HK-2 (cell line): Measurements from ENCODE around the gene ADAMTS7.
"Not testable (repeated sequence)": the region's sequence is repeated elsewhere in the genome, so short reads cannot be mapped to it uniquely, and the experiment has no call there.

Source experiments
- DNase-seq: peaks from one replicate; pipeline ENCODE4 v3.0.0-alpha.2; 2018; ENCODE audit not compliant: unreplicated experiment

The ADAMTS7 gene

DNA sequence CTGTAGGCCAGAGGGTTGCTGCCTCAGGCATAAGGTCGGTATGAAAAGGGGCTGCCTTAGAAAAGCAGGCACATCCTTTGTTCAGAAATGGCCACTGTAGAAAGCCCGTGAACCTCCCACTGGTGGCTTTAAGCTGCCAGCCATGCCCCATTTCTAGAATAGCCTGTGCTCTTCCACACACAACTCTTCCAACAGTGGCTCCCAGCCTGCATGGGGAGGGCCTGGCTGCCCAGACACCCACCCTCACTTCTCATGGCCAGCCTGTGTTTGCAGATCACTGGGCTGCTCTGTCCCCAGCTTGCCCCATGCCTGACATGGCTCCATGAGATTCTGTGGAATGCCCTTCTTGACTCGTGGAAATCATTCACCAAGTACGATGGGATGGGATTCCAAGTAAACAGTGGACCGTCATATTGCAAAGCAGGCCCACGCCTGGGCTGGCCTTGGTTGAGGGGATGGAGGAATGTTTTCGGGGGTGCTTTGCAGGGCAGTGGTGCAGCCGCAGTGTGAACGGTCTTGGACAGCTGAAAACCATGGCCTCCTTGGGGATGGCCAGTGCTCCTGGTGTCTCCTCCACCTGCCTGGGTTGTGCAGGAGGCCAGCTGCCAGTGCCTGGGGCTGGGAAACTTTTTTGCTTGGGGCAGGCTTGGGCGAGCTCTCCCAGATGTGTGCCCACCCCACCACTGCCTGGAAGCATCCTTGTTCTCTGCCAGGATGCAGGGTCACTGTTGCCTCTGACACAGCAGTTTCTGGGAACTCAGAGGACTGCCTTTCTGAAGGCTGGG is 57.3 kb downstream of the ADAMTS7 start:
- DNase-seq = not testable (repeated sequence)

DNA sequence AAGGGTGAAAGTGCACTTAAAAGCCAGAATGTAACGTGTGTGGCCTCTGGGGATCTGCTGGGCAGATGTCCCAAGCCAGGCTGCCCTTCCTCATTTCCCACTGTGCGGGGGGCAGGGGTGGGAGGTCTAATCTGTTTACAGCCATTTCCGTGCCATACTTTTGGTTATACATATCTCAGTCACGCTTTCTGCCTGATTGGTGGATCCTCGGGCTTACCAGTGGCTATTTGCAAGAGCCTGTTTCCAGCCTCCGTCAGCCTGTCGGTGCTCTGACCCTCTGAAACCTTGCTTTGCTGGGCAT is 58.0 kb downstream of the ADAMTS7 start:
- not testable (repeated sequence) for DNase-seq

DNA sequence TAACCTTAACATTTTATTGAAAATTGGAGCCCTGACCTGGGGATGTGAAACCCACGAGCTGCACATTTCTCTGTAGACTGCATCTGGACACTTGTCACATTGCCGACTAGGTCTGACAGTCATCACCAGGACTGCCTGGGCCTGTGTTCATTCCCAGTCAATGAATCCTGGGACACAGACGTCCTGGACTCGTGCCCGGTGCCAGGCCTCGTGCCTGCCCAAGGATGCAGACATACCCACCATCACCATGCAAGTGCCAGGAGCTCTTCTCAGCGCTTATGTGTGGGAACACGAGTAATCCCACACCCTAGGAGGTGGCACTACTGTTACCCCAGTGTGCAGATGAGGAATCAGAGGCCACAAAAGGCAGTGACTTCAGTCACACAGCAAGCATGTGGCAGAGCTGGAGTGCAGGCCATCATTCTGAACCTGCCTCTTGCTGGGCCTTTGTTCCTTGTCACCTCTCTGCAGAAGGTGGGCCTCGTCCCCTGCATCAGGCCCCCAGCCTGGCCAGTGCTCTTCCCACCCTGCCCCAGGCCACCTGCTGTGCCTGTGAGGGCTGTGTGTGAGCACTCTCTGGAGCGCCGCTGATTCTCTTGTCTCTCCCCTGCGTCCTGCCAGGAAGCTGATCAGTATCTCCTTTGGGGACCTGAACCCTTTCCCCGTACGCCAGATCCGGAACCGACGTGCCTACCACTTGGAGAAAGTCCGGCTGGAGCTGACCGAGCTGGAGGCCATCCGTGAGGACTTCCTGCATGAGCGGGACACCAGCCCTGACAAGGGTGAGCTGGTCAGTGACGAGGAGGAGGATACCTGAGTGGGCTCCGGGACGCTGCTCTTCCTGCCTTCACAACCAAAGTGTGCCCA is 58.5 kb downstream of the ADAMTS7 start:
- DNase-seq = no peak

DNA sequence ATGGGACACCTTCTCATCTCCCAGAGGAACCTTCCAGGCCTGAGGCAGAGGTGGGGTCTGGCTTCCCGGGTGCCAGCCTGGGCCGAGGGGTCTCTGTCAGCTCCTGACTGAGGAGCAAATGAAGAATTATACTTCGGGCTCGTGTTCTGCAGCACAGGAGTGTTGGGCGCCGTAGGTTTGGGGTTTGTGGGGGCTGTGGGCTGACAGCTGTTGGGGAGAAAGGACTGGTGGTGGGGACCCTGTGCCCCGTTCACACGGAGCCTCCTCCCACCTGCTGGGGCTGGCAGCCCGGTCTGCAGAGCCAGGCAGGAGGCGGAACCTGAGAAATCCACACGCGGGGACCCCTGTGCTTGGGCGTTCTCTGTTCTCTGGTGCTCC is 59.7 kb downstream of the ADAMTS7 start:
- no peak for DNase-seq

DNA sequence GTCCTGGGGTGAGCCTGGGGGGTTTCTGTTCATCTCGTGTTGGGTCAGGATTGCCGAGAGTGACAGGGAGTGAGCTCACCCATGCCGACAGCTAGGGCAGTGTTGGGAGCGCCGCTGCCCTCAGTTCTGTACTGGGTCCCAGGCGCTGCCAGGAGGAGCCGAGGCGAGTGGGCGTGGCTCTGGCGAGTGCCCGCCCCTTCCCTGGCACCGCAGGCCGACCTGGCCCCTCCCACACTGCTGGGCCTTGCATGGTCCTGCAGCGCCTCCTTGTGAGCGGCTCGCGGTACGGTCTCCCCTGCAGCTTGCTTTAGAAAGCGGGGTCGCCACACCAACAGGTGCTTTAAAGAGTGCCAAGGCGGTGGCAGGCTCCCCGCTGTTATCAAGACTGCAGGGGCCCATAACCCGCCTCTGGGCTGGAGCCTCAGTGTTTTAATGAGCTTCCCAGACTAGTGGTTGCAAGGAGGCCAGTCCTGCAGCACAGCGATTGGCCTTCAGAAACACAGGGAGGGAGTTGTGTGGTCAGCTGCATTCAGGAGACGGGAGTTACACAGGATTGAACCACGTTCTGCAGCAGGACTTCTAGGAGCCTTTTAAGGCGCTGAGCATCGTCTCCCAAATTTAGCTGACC is 60.2 kb downstream of the ADAMTS7 start:
- peak; percentile 74 for DNase-seq

DNA sequence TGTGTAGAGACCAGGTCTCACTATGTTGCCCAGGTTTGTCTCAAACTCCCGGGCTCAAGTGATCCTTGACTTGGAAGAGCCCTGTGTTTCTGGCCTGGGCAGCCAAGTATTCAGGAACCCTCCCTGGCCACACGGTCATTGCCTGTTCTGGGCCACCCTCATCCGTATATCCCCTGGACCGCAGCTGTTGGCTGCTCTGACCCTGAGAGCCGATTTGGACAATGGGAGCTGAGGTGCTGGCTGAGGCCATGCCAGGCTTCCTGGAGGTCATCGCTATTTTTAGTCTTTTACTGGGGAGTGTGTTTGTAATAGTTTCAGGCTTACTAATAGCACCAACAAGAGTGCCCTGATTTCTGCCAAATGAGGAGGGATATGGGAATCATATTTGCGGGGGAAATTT is 60.7 kb downstream of the ADAMTS7 start:
- no peak for DNase-seq

DNA sequence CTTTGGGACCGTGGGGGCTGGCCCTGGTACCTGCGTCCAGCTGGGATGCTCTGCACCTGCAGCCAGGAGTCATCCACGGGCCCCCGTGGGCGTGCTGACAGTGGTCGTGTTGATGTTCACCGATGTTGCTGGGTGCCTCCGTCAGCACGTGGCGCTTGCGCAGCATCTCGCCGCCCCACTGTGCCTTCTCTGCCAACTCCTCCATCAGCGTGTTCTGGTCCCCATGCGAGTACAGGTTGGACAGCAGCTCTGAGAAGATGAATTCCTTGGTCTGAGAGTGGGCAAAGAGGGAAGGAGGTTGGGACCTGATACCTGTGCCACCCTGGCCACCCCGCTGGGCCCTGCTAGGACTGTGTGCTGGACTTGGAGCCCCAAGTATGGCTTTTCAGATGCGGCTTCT is 61.4 kb downstream of the ADAMTS7 start:
- no peak for DNase-seq

DNA sequence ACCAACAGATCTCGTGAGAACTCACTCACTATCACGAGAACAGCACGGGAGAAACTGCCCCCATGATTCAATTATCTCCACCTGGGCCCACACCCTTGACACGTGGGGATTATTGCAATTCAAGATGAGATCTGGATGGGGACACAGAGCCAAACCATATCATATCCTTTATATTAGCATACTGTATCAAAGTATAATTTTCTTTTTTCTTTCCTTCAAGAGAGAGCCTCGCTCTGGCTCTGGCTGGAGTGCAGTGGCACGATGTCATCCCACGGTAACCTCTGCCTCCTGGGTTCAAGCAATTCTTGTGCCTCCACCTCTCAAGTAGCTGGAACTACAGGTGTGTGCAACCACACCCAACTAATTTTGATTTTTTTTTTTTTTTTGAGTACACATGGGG is 63.4 kb downstream of the ADAMTS7 start:
- not testable (repeated sequence) for DNase-seq

DNA sequence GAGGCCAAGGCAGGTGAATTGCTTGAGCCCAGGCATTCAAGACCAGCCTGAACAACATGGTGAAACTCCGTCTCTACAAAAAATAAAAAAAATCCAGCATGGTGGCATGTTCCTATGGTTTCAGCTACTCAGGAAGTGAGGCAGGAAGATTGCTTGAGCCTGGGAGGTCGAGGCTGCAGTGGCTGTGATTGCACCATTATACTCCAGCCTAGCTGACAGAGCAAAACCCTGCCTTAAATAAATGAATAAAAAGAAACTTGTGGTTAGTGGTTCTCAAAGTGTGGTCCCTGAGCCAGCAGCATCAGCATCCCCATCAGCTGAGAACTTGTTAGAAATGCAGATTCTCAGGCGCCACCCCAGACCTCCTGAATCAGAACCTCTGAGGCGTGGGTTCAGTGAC is 69.6 kb downstream of the ADAMTS7 start:
- DNase-seq = not testable (repeated sequence)

DNA sequence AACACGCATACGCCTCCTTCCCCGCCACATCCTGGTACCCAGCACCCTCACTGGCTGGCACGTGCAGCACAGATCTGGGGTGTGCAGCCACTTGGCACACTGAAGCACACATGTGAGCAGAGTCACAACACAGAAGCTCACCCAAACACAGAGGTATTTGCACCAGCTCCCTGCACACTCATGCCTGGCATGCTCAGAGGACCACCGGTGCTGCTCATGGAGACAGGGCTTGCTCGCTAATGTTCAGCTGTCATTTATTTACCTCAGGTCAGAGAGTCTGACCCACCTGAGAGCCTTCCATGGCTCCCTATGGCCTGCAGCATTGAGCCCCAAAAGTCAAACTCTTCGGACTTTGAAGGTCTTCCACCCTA is 70.4 kb downstream of the ADAMTS7 start:
- no peak for DNase-seq

DNA sequence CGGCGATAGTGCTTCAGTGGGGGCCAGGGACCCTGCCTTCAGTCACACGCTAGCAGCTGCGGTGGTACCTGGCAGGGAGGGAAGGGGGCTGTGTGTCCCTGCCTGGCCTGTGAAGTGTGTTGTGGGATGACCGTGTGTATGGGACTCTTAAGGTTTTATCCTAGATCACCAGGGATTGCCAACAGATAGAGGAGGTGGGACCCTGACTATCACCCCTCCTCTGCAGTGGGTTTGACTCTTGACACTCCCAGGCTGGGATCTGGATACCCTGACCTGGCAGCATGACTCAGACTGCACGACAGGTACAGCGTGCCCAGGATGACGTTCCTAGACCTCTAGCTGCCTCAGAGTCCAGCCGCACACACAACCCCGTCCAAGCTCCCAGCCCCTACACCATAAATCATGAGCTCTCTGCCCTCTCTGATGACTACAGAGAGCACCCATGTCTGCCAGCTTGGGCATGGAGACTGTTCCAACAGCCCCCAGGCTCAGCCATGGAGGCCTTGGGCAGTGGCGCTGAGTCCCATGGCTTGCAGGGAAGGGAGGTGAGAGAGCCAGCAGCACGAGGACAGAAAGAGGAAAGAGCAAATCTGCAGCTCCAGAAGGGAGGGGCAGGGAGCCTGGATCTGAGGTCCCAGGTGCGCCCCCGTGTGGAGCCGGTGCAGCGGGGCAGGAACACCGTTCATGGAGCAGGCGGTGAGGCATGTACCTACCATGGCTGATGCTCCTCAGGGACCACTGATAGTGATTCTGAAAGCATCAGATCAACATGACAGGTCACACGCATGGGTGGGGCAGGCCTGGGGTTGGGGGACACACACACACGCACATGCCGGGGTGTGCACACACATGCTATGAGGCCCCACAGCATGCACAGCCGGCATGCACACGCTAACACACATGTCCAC is 71.0 kb downstream of the ADAMTS7 start:
- peak; percentile 53 for DNase-seq

DNA sequence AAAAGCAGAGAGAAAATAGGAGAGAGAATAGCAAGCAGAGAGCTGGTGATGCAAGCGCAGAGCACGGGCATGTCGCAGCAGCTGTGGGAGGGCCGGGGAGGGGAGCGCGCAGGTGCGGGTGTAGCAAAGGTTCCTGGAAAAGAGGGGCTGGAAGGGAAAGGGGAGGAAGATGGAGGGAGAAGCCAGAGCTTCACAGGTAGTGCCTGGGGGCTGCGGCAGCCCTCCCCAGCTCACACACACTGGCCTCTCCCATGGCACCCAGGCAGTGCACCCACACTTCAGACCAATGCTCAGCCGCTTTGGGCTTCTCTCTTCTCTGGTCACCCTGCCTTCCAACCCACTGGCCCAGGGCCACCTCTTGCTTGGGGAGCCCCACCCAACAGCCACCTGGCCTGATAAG is 72.1 kb downstream of the ADAMTS7 start:
- no peak for DNase-seq

DNA sequence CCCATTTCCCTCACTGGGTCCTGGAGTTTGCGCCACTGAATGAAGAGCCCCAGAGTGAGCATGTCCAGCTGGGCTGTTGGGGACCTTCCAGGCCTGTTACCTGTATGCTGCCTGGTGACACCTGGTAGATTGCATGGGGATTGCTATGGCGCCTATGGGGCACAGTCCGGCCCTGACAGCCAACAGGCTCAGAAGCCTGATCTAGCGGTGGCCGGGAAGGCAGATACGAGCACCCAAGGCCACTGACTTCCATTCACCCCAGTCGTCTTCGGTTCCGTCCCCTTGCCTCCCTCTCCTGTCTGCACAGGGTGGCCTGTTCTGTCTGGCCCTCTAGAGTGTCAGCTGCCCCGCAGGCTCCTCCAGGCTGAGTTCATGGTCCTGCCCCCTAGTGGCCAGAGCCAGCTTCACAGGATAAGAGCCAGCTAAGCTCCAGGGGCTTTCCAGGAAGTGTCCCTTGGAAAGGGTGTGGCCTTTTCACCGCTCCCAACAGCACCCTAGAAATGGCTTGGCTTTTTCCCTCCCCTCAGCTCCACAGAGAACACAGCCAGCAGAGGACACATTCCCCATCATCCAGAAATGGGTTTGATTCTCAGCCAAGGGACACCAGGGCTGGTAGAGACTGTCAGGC is 73.2 kb downstream of the ADAMTS7 start:
- peak; percentile 61 for DNase-seq

DNA sequence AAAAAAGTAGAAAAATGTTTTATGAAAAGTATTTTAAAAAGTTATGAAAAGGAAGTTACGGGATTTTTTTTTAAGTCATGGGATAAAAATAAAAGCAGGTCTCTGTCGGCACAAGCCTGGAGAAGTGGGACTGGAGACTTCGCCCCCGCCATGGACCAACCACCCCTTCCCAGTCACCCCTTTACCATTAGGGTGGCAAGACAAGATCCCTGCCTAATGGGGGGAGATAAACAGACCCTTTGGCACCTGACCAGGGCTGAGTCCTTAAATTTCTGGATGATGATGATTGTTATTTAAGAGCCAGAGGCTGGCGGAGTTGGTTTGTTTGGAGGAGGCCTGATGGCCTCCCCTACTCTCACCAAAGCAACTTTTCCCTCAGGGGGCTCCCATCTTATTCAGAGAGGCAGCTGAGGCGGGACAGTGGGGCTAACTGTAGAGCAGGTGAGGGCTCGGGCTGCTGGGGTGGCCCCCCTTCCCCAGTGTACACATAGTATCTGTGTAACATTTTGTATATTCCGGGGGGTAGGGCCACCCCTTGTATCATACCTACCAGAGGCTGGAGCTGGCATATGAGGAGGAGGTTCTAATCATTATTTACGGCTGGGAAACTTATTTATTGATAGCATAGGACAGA is 74.0 kb downstream of the ADAMTS7 start:
- no peak for DNase-seq

DNA sequence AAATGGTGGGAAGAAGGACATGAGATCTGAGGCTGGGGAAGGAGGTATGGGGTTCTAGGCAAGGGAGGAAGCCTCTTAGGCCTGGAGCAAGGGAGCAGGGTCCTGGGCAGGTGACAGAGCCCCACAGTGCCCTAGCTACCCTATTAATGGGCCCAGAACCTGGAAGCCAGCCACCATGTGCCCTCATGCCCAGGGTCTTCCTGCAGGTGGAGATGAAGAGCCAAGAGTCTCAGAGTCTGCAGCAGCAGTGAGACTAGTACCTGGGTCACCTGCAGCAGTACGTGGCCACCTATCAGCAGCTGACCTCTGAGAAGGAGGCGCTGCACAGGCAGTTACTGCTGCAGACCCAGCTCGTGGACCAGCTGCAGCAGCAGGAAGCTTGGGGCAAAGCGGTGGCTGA is 75.0 kb downstream of the ADAMTS7 start:
- not testable (repeated sequence) for DNase-seq

DNA sequence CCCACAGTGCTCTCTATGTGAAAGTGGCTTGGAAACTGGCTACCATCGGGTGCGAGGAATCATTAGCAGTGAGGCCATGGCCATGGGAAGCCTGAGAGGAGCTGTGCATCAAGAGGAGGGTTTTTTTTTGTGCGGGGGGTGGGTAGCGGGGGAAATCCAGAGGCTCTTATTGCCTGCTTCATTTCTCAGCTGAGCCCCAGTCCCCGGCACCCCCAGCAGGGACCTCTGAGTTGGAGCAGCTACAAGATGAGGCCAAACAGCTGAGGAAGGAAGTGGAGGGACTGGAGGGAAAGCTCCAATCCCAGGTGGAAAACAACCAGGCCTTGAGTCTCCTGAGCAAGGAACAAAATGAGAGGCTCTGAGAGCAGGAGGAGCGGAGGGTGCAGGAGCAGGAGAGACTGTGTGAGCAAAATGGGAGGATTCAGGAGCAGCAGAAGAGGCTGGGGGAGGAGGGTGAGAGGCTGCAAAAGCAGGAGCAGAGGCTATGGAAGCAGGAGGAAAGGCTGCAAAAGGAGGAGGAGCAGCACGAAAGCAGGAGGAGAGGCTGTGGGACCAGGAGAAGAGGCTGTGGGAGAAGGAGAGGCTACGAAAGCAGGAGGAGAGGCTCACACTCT is 76.7 kb downstream of the ADAMTS7 start:
- DNase-seq = no peak

DNA sequence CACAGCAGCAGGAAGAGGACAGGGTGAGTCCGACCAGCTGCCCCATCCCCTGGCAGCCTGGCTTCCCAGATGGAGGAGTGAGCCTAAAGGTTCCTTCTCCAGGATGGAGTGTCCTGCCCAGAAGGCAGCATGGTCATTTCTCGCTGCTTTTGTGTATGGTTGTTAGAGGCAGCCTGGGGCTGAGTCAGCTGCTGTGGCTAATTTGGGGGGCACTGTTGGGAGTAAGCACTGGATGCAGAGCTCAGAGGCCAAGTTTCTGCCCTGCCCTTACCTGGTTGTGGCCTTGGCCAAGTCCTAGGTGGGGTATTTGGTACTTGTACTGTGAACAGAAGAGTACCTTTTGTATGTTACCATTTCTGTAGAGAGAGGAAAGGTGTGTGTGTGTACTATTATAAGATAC is 78.6 kb downstream of the ADAMTS7 start:
- DNase-seq = no peak

DNA sequence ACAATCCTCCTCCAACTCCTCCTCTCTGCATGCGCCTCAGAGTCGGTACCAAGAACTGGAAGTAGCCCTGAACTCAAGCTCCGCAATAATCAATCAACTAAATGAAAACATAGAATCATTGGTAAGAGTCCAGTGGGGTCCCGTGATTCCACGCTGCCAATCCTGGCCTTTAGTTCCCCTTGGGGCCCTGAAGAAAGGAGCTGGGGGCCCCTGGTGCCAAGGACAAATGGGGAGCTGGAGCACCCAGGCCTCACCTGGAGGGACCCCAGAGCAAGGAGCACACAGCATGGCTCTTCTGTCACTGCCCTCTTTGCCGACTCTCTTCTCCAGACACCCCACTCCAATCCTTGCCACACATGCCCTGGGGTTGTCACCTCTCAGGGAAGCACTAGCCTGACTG is 80.3 kb downstream of the ADAMTS7 start:
- no peak for DNase-seq

DNA sequence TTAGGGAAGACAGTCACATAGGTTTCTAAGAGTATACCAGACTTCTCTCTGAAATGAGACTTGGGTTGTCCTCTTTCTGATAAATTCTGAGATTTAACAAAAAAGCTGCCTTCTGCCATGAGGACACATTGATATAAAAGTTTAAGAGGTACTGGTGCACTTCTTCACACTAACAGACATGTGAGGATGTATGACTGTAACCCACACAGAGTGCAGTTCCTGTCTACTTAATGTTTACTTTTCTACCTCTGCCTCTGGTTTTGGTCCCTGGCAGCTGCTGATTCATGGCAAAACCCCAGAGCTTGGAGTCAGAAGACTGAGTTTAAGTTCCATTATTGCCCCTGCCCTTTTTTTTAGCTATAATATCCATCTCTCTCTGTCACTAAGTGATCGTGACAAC is 82.8 kb downstream of the ADAMTS7 start:
- DNase-seq = not testable (repeated sequence)

DNA sequence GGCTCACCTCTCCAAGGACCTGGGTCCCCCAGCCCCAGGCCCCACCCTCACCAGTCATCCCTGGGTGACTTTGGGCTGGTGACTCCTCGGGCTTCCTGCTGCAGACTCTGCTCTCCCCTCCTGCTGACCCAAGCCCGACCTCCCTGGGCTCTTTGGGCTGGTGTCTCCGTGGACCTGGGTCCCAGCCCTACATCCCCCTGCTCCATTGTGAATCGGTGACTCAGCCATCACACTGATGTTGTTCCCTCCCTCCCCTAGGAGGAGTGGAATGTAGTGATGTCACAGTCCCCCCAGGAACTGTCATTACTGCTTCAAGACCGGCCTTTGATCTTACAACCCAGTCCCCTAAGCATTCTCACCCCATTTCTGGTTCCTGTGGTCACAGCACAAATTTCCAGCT is 83.7 kb downstream of the ADAMTS7 start:
- no peak for DNase-seq
